Vagina (tissue), 2 donors: Measurements from ENCODE around the gene ASB4.

ENCODE experiments used
- CTCF ChIP-seq, 3 experiments: fragments of 450-650 bp in 2 of 3; fragments of 200-600 bp in 1 of 3; sonication (generic) in 1 of 3; IDR thresholded peaks; one replicate each; pipeline ENCODE4 v1.5.1; 2017 to 2019; ENCODE audit warnings: antibody characterized with exemption in 3 of 3, mild to moderate bottlenecking in 2 of 3, moderate library complexity in 2 of 3
- POLR2A ChIP-seq, 2 donors: fragments of 450-650 bp; IDR thresholded peaks; one replicate each; pipeline ENCODE4 v1.6.1; 2017; ENCODE audit warnings: antibody characterized with exemption in 2 of 2, mild to moderate bottlenecking in 2 of 2, moderate library complexity in 2 of 2
- POLR2AphosphoS5 ChIP-seq, 2 donors: sonication (generic); formaldehyde crosslinking; IDR thresholded peaks; one replicate each; pipeline ENCODE4 v1.9.0; 2017; ENCODE audit warnings: antibody characterized with exemption in 2 of 2, mild to moderate bottlenecking in 2 of 2, low read depth in 1 of 2; ENCODE audit not compliant: insufficient read depth in 1 of 2

DNA sequence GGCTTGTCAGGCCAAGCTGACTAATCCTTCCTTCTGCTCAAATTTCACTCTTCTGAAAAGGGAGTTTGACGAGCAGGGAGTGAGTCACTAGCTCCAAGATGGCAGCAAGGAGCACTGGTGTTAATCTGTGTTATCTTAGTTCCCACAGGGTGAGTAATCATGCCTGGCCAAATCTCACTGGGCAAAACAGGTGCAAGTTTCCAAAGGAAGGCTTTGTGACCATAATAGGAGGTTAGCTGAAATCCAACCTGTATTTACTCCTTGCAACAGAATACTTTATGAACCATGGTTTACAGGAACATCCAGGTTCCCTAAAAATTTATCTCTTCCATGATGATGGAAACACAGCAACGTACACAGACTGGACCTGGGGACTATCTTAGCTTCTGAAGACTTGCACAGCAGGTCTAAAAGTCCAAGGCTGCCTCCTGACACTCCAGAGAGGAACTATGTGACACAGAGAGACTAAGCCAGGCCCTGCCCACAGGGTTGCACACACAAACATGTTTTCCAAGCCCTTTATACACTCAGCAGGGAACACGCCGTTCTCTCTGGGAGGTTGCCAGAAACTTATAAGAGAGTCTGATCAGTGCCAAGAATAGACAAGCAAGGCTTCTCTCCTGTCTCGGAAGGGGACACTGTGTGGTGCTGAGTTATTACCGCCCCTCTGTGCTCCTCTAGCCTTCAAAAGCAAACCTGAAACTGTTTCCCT, 64.2 kb downstream of the ASB4 start:
- TF ChIP-seq CTCF (IDR thresholded peaks at IDR 0.05) (no peak), POLR2AphosphoS5 (IDR thresholded peaks at IDR 0.05; ENCODE audit: insufficient read depth in 1 of 2, low read depth in 1 of 2) (peak; percentile 62 to 96), POLR2A (IDR thresholded peaks at IDR 0.05) (peak in 1 of 2 donors; percentile 27)
